Fibroblast of lung (primary cell): ENCODE results near the gene EFCAB6. TPM values are rescaled to one million over a fixed set of nuclear protein-coding genes. Genes with fewer than 3 reads are reported as not detected.

ENCODE experiments used
- DNase-seq, 2 donors: peaks; one replicate each; pipeline versions ENCODE4 v3.0.0 to v3.0.0-alpha.2; 2010; ENCODE audit warnings: low read depth in 2 of 2
- H2AFZ ChIP-seq: 2 replicates; pipeline ENCODE4 v1.5.1; 2012; ENCODE audit warnings: low read length, control low read depth, inconsistent platforms
- H3K27ac ChIP-seq: 2 replicates; pipeline ENCODE4 v1.5.1; 2011; ENCODE audit warnings: low read length, control low read depth; ENCODE audit not compliant: insufficient read depth
- H3K27me3 ChIP-seq: 2 replicates; pipeline ENCODE4 v1.5.1; 2011; ENCODE audit warnings: mild to moderate bottlenecking, low read length; ENCODE audit not compliant: control insufficient read depth, insufficient read depth
- H3K36me3 ChIP-seq: 2 replicates; pipeline ENCODE4 v1.5.1; 2011; ENCODE audit warnings: low read length; ENCODE audit not compliant: control insufficient read depth, insufficient read depth
- H3K4me1 ChIP-seq: 2 replicates; pipeline ENCODE4 v1.5.1; 2011; ENCODE audit warnings: low read length; ENCODE audit not compliant: control insufficient read depth, insufficient read depth; ENCODE audit errors: extremely low read depth
- H3K4me2 ChIP-seq: 2 replicates; pipeline ENCODE4 v1.5.1; 2011; ENCODE audit warnings: low read length, control low read depth; ENCODE audit not compliant: insufficient read depth; ENCODE audit errors: extremely low read depth
- H3K4me3 ChIP-seq, 4 experiments: fragments of 200-600 bp in 1 of 4; sonication (generic) in 1 of 4; replicated peaks in 1 of 4; 2 replicates each; pipeline ENCODE4 v1.5.1; 2011 to 2016; ENCODE audit warnings: low read length in 4 of 4, low read depth in 3 of 4, mild to moderate bottlenecking in 3 of 4, control low read depth in 2 of 4, inconsistent platforms in 1 of 4, mixed read lengths in 1 of 4; ENCODE audit not compliant: insufficient read depth in 1 of 4; ENCODE audit errors: control extremely low read depth in 1 of 4
- H3K79me2 ChIP-seq: 2 replicates; pipeline ENCODE4 v1.5.1; 2012; ENCODE audit warnings: mild to moderate bottlenecking, low read length, inconsistent platforms; ENCODE audit not compliant: control insufficient read depth, insufficient read depth
- H3K9ac ChIP-seq: 2 replicates; pipeline ENCODE4 v1.5.1; 2011; ENCODE audit warnings: mild to moderate bottlenecking, low read length, control low read depth; ENCODE audit not compliant: insufficient read depth
- H3K9me3 ChIP-seq: 2 replicates; pipeline ENCODE4 v1.5.1; 2012; ENCODE audit warnings: low read depth, low read length; ENCODE audit not compliant: control insufficient read depth, insufficient read depth
- H4K20me1 ChIP-seq: 2 replicates; pipeline ENCODE4 v1.5.1; 2011; ENCODE audit warnings: low read length; ENCODE audit not compliant: control insufficient read depth, insufficient read depth; ENCODE audit errors: extremely low read depth
- EZH2 ChIP-seq: IDR thresholded peaks from 2 replicates; pipeline ENCODE4 v1.5.1; 2012; ENCODE audit warnings: low read length, control low read depth, mild to moderate bottlenecking; ENCODE audit errors: missing control alignments
- polyA plus RNA-seq, 2 donors: library from polyadenylated mRNA; depleted of rRNA in 1 of 2; stranded (reverse) in 1 of 2; unstranded in 1 of 2; fragments of >200 nt; gene quantifications; 2 replicates each; pipeline ENCODE4 v1.2.1, GENCODE V29; 2011 to 2012; ENCODE audit warnings: missing spikeins in 1 of 2
- total RNA-seq: library from RNA; depleted of rRNA; stranded (reverse); fragments of >200 nt; gene quantifications from 2 replicates; pipeline ENCODE4 v1.2.1, GENCODE V29; 2014
- TF ChIP-seq, protein P1 (sequence below), 2 donors: IDR thresholded peaks in 1 of 2; conservative IDR thresholded peaks in 1 of 2; 1 replicate in 1 of 2; 2 replicates in 1 of 2; pipeline ENCODE4 v1.5.1; 2011 to 2012; ENCODE audit warnings: low read length in 2 of 2, control low read depth in 1 of 2, inconsistent platforms in 1 of 2, low read depth in 1 of 2, mild to moderate bottlenecking in 1 of 2

Gene EFCAB6
- total and polyA plus RNA-seq, 2 donors (not counting 1 experiment from before 2014, with no cell fraction given): 1.0 to 1.5 TPM

DNA sequence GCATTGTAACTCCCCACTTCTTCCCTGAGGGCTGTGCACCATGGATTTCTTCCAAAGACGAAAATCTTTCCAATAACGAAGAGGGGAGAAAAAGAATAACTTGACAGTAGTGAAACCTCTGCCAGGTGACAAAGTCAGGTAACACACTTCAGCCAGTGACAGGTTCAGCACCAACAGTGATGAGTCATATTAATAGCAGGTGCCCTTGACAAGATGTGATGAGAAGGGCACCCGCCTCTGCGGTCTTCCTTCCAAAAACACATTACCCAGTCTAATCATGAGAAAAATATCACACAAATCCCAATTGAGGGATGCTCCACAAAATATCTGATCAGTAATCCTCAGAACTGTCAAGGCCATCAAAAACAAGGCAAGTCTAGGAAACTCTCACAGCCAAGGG, 157.8 kb downstream of the EFCAB6 start:
- TF ChIP-seq, protein P1, sequence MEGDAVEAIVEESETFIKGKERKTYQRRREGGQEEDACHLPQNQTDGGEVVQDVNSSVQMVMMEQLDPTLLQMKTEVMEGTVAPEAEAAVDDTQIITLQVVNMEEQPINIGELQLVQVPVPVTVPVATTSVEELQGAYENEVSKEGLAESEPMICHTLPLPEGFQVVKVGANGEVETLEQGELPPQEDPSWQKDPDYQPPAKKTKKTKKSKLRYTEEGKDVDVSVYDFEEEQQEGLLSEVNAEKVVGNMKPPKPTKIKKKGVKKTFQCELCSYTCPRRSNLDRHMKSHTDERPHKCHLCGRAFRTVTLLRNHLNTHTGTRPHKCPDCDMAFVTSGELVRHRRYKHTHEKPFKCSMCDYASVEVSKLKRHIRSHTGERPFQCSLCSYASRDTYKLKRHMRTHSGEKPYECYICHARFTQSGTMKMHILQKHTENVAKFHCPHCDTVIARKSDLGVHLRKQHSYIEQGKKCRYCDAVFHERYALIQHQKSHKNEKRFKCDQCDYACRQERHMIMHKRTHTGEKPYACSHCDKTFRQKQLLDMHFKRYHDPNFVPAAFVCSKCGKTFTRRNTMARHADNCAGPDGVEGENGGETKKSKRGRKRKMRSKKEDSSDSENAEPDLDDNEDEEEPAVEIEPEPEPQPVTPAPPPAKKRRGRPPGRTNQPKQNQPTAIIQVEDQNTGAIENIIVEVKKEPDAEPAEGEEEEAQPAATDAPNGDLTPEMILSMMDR (conservative IDR thresholded peaks at IDR 0.05 in 1 of 2, IDR thresholded peaks at IDR 0.05 in 1 of 2; ENCODE audit: low read depth in 1 of 2, low read length in 2 of 2): no peak
- TF ChIP-seq EZH2: no peak

DNA sequence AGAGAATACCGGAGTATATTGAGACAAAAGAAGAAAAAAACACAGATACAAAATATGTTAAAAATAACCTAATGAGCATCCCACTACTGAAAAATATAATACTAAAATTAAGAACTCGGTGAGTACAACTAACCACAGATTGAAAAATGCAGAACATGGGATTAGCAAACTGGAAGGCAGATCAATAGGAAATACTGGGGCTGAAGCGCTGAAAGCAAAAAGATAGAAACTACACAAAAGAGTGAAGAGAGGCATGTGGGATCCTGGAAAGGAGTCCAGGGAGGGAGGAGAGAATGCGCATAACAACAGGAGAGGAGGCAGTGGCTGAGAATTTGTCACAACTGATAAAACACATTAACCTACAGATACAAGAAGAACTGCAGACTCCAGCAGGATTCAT, 159.3 kb downstream of the EFCAB6 start:
- Histone ChIP-seq H3K4me1 (no peaks in the 10 kb centered on the region), H3K4me3 (no peak overlapping the region), H2AFZ (no peak overlapping the region), H3K36me3 (no peaks in the 10 kb centered on the region), H3K4me2 (no peak overlapping the region), H3K27me3 (no peaks in the 10 kb centered on the region), H4K20me1 (no peaks in the 10 kb centered on the region), H3K79me2 (no peaks in the 10 kb centered on the region), H3K9me3 (no peaks in the 10 kb centered on the region), H3K9ac (no peak overlapping the region), H3K27ac (no peak overlapping the region)
- TF ChIP-seq EZH2: no peak
- TF ChIP-seq, protein P1 (conservative IDR thresholded peaks at IDR 0.05 in 1 of 2, IDR thresholded peaks at IDR 0.05 in 1 of 2; ENCODE audit: low read depth in 1 of 2, low read length in 2 of 2): no peak
- no peak for DNase-seq

More for the DNA sequence above, 157.8 kb downstream of the EFCAB6 start:
- Histone ChIP-seq H3K27ac (no peak overlapping the region), H4K20me1 (no peaks in the 10 kb centered on the region), H3K9me3 (no peaks in the 10 kb centered on the region), H2AFZ (no peak overlapping the region), H3K36me3 (no peaks in the 10 kb centered on the region), H3K4me3 (no peak overlapping the region), H3K79me2 (no peaks in the 10 kb centered on the region), H3K9ac (no peak overlapping the region), H3K27me3 (no peaks in the 10 kb centered on the region), H3K4me2 (no peak overlapping the region), H3K4me1 (no peaks in the 10 kb centered on the region)
- no peak for DNase-seq

DNA sequence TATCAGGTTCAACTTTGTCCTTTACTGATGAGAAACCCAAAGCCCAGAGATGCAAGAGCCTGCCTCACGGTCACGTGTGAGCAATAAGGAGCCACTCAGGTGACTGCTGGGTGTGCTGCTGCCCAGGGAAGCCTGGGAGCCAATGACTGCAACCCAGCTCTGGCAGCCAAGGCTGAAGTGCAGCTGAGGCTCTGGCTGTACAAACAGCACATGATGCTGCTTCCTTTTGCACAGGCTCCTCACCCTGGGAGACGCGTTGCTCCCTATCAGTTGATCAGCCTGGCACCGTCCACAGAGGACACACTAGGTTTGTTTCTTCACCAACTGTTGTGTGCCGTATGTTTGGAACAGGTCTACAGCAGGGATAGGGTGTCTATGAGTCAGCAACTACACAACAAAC, 168.7 kb downstream of the EFCAB6 start:
- Histone ChIP-seq H3K36me3 (no peaks in the 10 kb centered on the region), H3K4me3 (no peak overlapping the region), H3K9ac (no peak overlapping the region), H4K20me1 (no peaks in the 10 kb centered on the region), H3K9me3 (no peaks in the 10 kb centered on the region), H3K79me2 (no peaks in the 10 kb centered on the region), H3K4me2 (no peak overlapping the region), H3K4me1 (no peaks in the 10 kb centered on the region), H3K27ac (no peak overlapping the region), H2AFZ (no peak overlapping the region), H3K27me3 (no peaks in the 10 kb centered on the region)
- TF ChIP-seq EZH2: no peak
- TF ChIP-seq, protein P1 (conservative IDR thresholded peaks at IDR 0.05 in 1 of 2, IDR thresholded peaks at IDR 0.05 in 1 of 2; ENCODE audit: low read depth in 1 of 2, low read length in 2 of 2): no peak
- no peak for DNase-seq
